ENCODE results near the gene USP9Y.

GRCh38 chrY:12688337-12688736 lies 12.7 kb upstream of the USP9Y start:
- TF ChIP-seq, protein P1, sequence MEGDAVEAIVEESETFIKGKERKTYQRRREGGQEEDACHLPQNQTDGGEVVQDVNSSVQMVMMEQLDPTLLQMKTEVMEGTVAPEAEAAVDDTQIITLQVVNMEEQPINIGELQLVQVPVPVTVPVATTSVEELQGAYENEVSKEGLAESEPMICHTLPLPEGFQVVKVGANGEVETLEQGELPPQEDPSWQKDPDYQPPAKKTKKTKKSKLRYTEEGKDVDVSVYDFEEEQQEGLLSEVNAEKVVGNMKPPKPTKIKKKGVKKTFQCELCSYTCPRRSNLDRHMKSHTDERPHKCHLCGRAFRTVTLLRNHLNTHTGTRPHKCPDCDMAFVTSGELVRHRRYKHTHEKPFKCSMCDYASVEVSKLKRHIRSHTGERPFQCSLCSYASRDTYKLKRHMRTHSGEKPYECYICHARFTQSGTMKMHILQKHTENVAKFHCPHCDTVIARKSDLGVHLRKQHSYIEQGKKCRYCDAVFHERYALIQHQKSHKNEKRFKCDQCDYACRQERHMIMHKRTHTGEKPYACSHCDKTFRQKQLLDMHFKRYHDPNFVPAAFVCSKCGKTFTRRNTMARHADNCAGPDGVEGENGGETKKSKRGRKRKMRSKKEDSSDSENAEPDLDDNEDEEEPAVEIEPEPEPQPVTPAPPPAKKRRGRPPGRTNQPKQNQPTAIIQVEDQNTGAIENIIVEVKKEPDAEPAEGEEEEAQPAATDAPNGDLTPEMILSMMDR (IDR thresholded peaks at IDR 0.05; ENCODE audit: insufficient read depth, low read length, poor library complexity, severe bottlenecking) = no peak
- no peak for TF ChIP-seq EZH2phosphoT487 (conservative IDR thresholded peaks at IDR 0.05; ENCODE audit: low read length)

Measured in SU-DHL-6 (cell line).